IMR-90 (cell line): ENCODE results near the gene SERPIND1. TPM values are rescaled to one million over a fixed set of nuclear protein-coding genes. Genes with fewer than 3 reads are reported as not detected.

Experiments used
- ATAC-seq: fragments of 200-7000 bp; cut with Tn5 transposase; 2 replicates; pipeline ENCODE4 v1.9.1; 2020; ENCODE audit warnings: low read depth, mild to moderate bottlenecking, moderate library complexity
- BruUV-seq: library from RNA; stranded (reverse); fragments of 400-500 nt; replicated peaks from 2 replicates; lab custom pipeline; 2021; lab: Mats Ljungman, UMichigan
- CTCF ChIA-PET: fragments of 300-600 bp; formaldehyde crosslinking; extraction: SDS; loops from one replicate; lab custom pipeline; 2021; ENCODE audit warnings: antibody characterized with exemption; lab: Yijun Ruan, JAX
- POLR2A ChIA-PET: fragments of 300-600 bp; sonication (Branson Sonifier 250); formaldehyde crosslinking; loops from one replicate; lab custom pipeline; 2022; ENCODE audit warnings: antibody characterized with exemption; ENCODE audit not compliant: unreplicated experiment; lab: Charles Lee
- DNase-seq: peaks from one replicate; pipeline ENCODE4 v3.0.0; 2013
- H2AFZ ChIP-seq: replicated peaks from 2 replicates; pipeline ENCODE3; 2013; ENCODE audit warnings: low read length, mild to moderate bottlenecking; ENCODE audit not compliant: poor library complexity
- H2AK5ac ChIP-seq: 2 replicates; pipeline ENCODE4 v1.6.1; 2013; ENCODE audit warnings: low read depth, low read length, inconsistent platforms
- H2AK9ac ChIP-seq: replicated peaks from 2 replicates; pipeline ENCODE3; 2013; ENCODE audit warnings: mild to moderate bottlenecking, low read depth, low read length, moderate library complexity; ENCODE audit not compliant: poor library complexity
- H2BK120ac ChIP-seq: 2 replicates; pipeline ENCODE4 v1.6.1; 2013; ENCODE audit warnings: low read depth, low read length, inconsistent platforms
- H2BK15ac ChIP-seq: 3 replicates; pipeline ENCODE4 v1.6.1; 2013; ENCODE audit warnings: low read depth, low read length, inconsistent platforms
- H2BK20ac ChIP-seq: 2 replicates; pipeline ENCODE4 v1.6.1; 2013; ENCODE audit warnings: low read depth, mild to moderate bottlenecking, inconsistent platforms, low read length, moderate library complexity
- H2BK5ac ChIP-seq: 2 replicates; pipeline ENCODE4 v1.6.1; 2013; ENCODE audit warnings: mild to moderate bottlenecking, low read depth, low read length, inconsistent platforms; ENCODE audit not compliant: poor library complexity, severe bottlenecking
- H3K14ac ChIP-seq: replicated peaks from 2 replicates; pipeline ENCODE4 v1.6.1; 2013; ENCODE audit warnings: low read depth, low read length, inconsistent platforms
- H3K18ac ChIP-seq: 2 replicates; pipeline ENCODE4 v1.6.1; 2013; ENCODE audit warnings: low read depth, low read length, control low read depth
- H3K23ac ChIP-seq: 2 replicates; pipeline ENCODE4 v1.6.1; 2013; ENCODE audit warnings: low read depth, low read length, inconsistent platforms
- H3K27ac ChIP-seq: 2 replicates; pipeline ENCODE4 v1.5.1; 2013; ENCODE audit warnings: mild to moderate bottlenecking, control low read depth, low read length; ENCODE audit not compliant: insufficient read depth
- H3K27me3 ChIP-seq: 2 replicates; pipeline ENCODE4 v1.6.1; 2013; ENCODE audit warnings: low read length; ENCODE audit not compliant: control insufficient read depth, insufficient read depth
- H3K36me3 ChIP-seq: 2 replicates; pipeline ENCODE4 v1.6.1; 2013; ENCODE audit warnings: low read length, mixed read lengths; ENCODE audit not compliant: control insufficient read depth, insufficient read depth
- H3K4ac ChIP-seq: 2 replicates; pipeline ENCODE4 v1.6.1; 2013; ENCODE audit warnings: low read depth, low read length, inconsistent platforms
- H3K4me1 ChIP-seq: 2 replicates; pipeline ENCODE4 v1.6.1; 2013; ENCODE audit warnings: low read length, mixed read lengths; ENCODE audit not compliant: control insufficient read depth, insufficient read depth
- H3K4me2 ChIP-seq: 2 replicates; pipeline ENCODE4 v1.6.1; 2013; ENCODE audit warnings: low read depth, mild to moderate bottlenecking, control low read depth, low read length, moderate library complexity
- H3K4me3 ChIP-seq: 2 replicates; pipeline ENCODE4 v1.5.1; 2013; ENCODE audit warnings: low read depth, mild to moderate bottlenecking, control low read depth, low read length, moderate library complexity; ENCODE audit not compliant: insufficient read depth
- H3K56ac ChIP-seq: 2 replicates; pipeline ENCODE4 v1.6.1; 2013; ENCODE audit warnings: low read length, inconsistent platforms; ENCODE audit not compliant: insufficient read depth; ENCODE audit errors: extremely low read depth
- H3K79me1 ChIP-seq, 2 experiments: 2 replicates each; pipeline ENCODE4 v1.6.1; 2013; ENCODE audit warnings: low read length in 2 of 2, inconsistent platforms in 1 of 2, low read depth in 1 of 2
- H3K9ac ChIP-seq: 2 replicates; pipeline ENCODE4 v1.6.1; 2013; ENCODE audit warnings: low read depth, low read length, control low read depth
- H3K9me1 ChIP-seq: 2 replicates; pipeline ENCODE4 v1.6.1; 2013; ENCODE audit warnings: low read length, inconsistent platforms; ENCODE audit not compliant: insufficient read depth
- H3K9me3 ChIP-seq: 2 replicates; pipeline ENCODE4 v1.6.1; 2013; ENCODE audit warnings: low read length; ENCODE audit not compliant: control insufficient read depth, insufficient read depth
- H4K20me1 ChIP-seq: 2 replicates; pipeline ENCODE4 v1.6.1; 2013; ENCODE audit warnings: low read length, inconsistent platforms; ENCODE audit not compliant: insufficient read depth
- H4K5ac ChIP-seq: 2 replicates; pipeline ENCODE4 v1.6.1; 2013; ENCODE audit warnings: mild to moderate bottlenecking, low read depth, low read length, control low read depth
- H4K8ac ChIP-seq, 2 experiments: 2 replicates each; pipeline ENCODE4 v1.6.1; 2013; ENCODE audit warnings: low read depth in 2 of 2, low read length in 2 of 2, control low read depth in 1 of 2, inconsistent platforms in 1 of 2
- H4K91ac ChIP-seq: 2 replicates; pipeline ENCODE4 v1.6.1; 2013; ENCODE audit warnings: low read depth, low read length, inconsistent platforms; ENCODE audit not compliant: insufficient read depth
- BHLHE40 ChIP-seq: fragments of 150-350 bp; IDR thresholded peaks from 2 replicates; pipeline ENCODE4 v1.6.1; 2016; ENCODE audit warnings: mild to moderate bottlenecking, low read depth, low read length
- CEBPB ChIP-seq: IDR thresholded peaks from 2 replicates; pipeline ENCODE4 v1.6.1; 2012; ENCODE audit warnings: low read depth, low read length, improper control_type of control experiment
- CHD1 ChIP-seq: IDR thresholded peaks from 2 replicates; pipeline ENCODE4 v1.6.1; 2012; ENCODE audit warnings: low read depth, low read length, improper control_type of control experiment
- CTCF ChIP-seq: conservative IDR thresholded peaks from 2 replicates; pipeline ENCODE4 v1.5.1; 2012; ENCODE audit warnings: mild to moderate bottlenecking, low read depth, low read length, improper control_type of control experiment
- FOS ChIP-seq: fragments of 150-350 bp; IDR thresholded peaks from 2 replicates; pipeline ENCODE4 v1.6.1; 2016; ENCODE audit warnings: low read depth, low read length
- MAFK ChIP-seq: IDR thresholded peaks from 2 replicates; pipeline ENCODE4 v1.6.1; 2012; ENCODE audit warnings: low read depth, low read length, improper control_type of control experiment
- MAZ ChIP-seq: IDR thresholded peaks from 2 replicates; pipeline ENCODE4 v1.6.1; 2012; ENCODE audit warnings: low read depth, mild to moderate bottlenecking, low read length, improper control_type of control experiment, moderate library complexity, borderline replicate concordance
- MXI1 ChIP-seq: IDR thresholded peaks from 2 replicates; pipeline ENCODE4 v1.6.1; 2012; ENCODE audit warnings: low read depth, mild to moderate bottlenecking, low read length, moderate library complexity, borderline replicate concordance
- NFE2L2 ChIP-seq: fragments of 150-350 bp; IDR thresholded peaks from 2 replicates; pipeline ENCODE4 v1.6.1; 2016; ENCODE audit warnings: low read depth, mild to moderate bottlenecking, low read length
- POLR2A ChIP-seq: IDR thresholded peaks from 2 replicates; pipeline ENCODE4 v1.6.1; 2012; ENCODE audit warnings: mild to moderate bottlenecking, low read depth, low read length
- RAD21 ChIP-seq: IDR thresholded peaks from 2 replicates; pipeline ENCODE4 v1.6.1; 2012; ENCODE audit warnings: low read length, improper control_type of control experiment
- RCOR1 ChIP-seq: IDR thresholded peaks from 2 replicates; pipeline ENCODE4 v1.6.1; 2012; ENCODE audit warnings: mild to moderate bottlenecking, low read length, improper control_type of control experiment; ENCODE audit not compliant: insufficient replicate concordance
- RFX5 ChIP-seq: IDR thresholded peaks from 2 replicates; pipeline ENCODE4 v1.8.0; 2012; ENCODE audit warnings: low read depth, mild to moderate bottlenecking, low read length, moderate library complexity
- SMC3 ChIP-seq: fragments of 150-350 bp; IDR thresholded peaks from 2 replicates; pipeline ENCODE4 v1.6.1; 2016; ENCODE audit warnings: low read depth, mild to moderate bottlenecking, antibody characterized with exemption, low read length, moderate library complexity
- USF2 ChIP-seq: fragments of 150-350 bp; IDR thresholded peaks from 2 replicates; pipeline ENCODE4 v1.6.1; 2017; ENCODE audit warnings: mild to moderate bottlenecking, antibody characterized with exemption, low read length, low read depth
- WGBS, 2 experiments: methylation state at CpG; one replicate each; pipeline versions ENCODE4 v1.1.5 to v1.1.7; 2013; ENCODE audit warnings: missing lambda C conversion rate in 2 of 2; ENCODE audit not compliant: insufficient read length in 1 of 2; ENCODE audit errors: extremely low coverage in 2 of 2; 5-methylcytosine and 5-hydroxymethylcytosine counted together
- dilution Hi-C: fragments of 300-500 bp; cut with HindIII; formaldehyde crosslinking; loops from one replicate; pipeline ENCODE4 v1.14.3; 2018; ENCODE audit warnings: low sequenced_read_pairs; ENCODE audit not compliant: unreplicated experiment
- in situ Hi-C: fragments of 300-500 bp; cut with MboI; formaldehyde crosslinking; loops from 3 replicates; pipeline ENCODE4 v1.14.3; 2019; ENCODE audit warnings: low sequenced_read_pairs, inconsistent platforms, mixed read lengths
- intact Hi-C: fragments of 100-400 bp; cut with micrococcal nuclease; formaldehyde crosslinking; loops from 2 replicates; pipeline ENCODE4 v1.10.0; 2022
- polyA plus RNA-seq, 3 experiments: library from polyadenylated mRNA; depleted of rRNA; stranded (reverse); fragments of >200 nt; gene quantifications; 2 replicates each; pipeline ENCODE4 v1.2.3, GENCODE V29; 2012; ENCODE audit warnings: low replicate concordance in 1 of 3
- total RNA-seq: library from RNA; depleted of rRNA; stranded (reverse); fragments of >200 nt; gene quantifications from 2 replicates; pipeline ENCODE4 v1.2.3, GENCODE V29; 2012

SERPIND1 gene
- total and polyA plus RNA-seq, 2 of the 4 experiments (the other 2 are of a cell fraction): 0.12 TPM; not detected in 1

GRCh38 chr22:20802452-20802851, 28.5 kb downstream of the SERPIND1 start:
- H3K14ac ChIP-seq: no peak overlapping the region
- H4K91ac ChIP-seq: no peak overlapping the region
- no peak overlapping the region for H3K18ac ChIP-seq
- no peak overlapping the region for H2BK120ac ChIP-seq
- no peak overlapping the region for H2BK5ac ChIP-seq
- no TSS peak for BruUV-seq
- POLR2A ChIA-PET: no interaction called here
- no peak overlapping the region for H3K4ac ChIP-seq
- no peak overlapping the region for H2AK5ac ChIP-seq
- H3K56ac ChIP-seq: no peak overlapping the region
- no peak overlapping the region for H3K4me2 ChIP-seq
- H4K20me1 ChIP-seq: no peaks in the 10 kb centered on the region
- H4K8ac ChIP-seq: no peak overlapping the region
- no peak overlapping the region for H3K27ac ChIP-seq
- dilution Hi-C loops (no loop called here), intact Hi-C loops (loop anchor here (10.0 kb wide), 2 partner anchors 112 to 152 kb away; partner anchors contain the start of gene CRKL), in situ Hi-C loops (no loop called here)
- no peak overlapping the region for H2BK20ac ChIP-seq
- H3K79me1 ChIP-seq: peaks cover 5 to 20% of the 10 kb centered on the region in 2 experiments; a peak in 3 of 4 replicates
- H2AFZ ChIP-seq: no peak overlapping the region
- H4K5ac ChIP-seq: no peak overlapping the region
- H3K4me1 ChIP-seq: peaks cover 7% of the 10 kb centered on the region
- no peaks in the 10 kb centered on the region for H3K9me3 ChIP-seq
- H3K4me3 ChIP-seq: no peak overlapping the region
- no peak overlapping the region for H3K9ac ChIP-seq
- no peaks in the 10 kb centered on the region for H3K27me3 ChIP-seq
- DNase-seq (no peak), ATAC-seq (no peak)
- no peak overlapping the region for H2BK15ac ChIP-seq
- CTCF ChIA-PET: interaction anchor here (2.4 kb wide), 1 partner anchor 55 kb away, joined by 5 read pairs; no protein-coding TSS in a partner anchor
- H3K36me3 ChIP-seq: peaks cover 49% of the 10 kb centered on the region
- H3K23ac ChIP-seq: no peak overlapping the region
- H2AK9ac ChIP-seq: no peak overlapping the region
- TF ChIP-seq MAFK (no peak), BHLHE40 (no peak), CTCF (no peak), MAZ (no peak), POLR2A (no peak), USF2 (no peak), NFE2L2 (no peak), RFX5 (no peak), FOS (no peak), RCOR1 (no peak), CEBPB (no peak), SMC3 (no peak), MXI1 (no peak), CHD1 (no peak), RAD21 (no peak)
- H3K9me1 ChIP-seq: peaks cover 2% of the 10 kb centered on the region
- WGBS, 2 experiments: no CpG with 5 or more reads among the region's 6 CpGs
